ENCODE results near the gene NSMF. TPM values are rescaled to one million over a fixed set of nuclear protein-coding genes. Genes with fewer than 3 reads are reported as not detected.

NSMF gene
- total and polyA plus RNA-seq, 2 of the 8 experiments (the other 6 are each of a cell fraction or from before 2014, with no cell fraction given) = 56.7 to 65.1 TPM

DNA sequence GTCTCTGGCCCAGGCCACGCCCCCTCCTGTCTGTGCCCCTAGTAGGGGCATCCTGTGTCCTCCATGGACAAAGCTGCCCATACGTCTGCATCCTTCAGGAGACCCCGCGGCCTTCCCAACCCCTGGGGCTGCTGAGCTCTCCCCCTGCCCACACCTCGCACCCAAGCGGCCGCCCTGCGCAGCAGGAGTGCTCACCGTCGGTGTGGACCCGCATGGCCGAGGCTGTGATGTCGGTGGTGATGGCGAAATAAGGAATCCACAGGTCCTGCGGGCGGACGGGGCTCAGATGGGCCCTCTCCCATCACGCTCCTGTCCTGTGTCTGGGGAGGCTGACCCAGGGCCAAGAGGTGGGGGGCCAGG is 4.8 kb upstream of the NSMF start:
- H3K36me3 ChIP-seq (ENCODE audit: control insufficient read depth in 2 of 4, insufficient read depth in 4 of 4, low read length in 3 of 4) = no peaks in the 10 kb centered on the region
- ChIA-PET CTCF (ENCODE audit: partially characterized antibody) (no interaction called here), POLR2A (ENCODE audit: partially characterized antibody) (no interaction called here)
- H3K4me3 ChIP-seq (ENCODE audit: extremely low read depth in 1 of 4, insufficient read depth in 2 of 4, low read depth in 3 of 4, low read length in 4 of 4) = no peak overlapping the region
- no peak overlapping the region for H3K4me2 ChIP-seq (ENCODE audit: insufficient read depth in 1 of 2, low read depth in 2 of 2, low read length in 2 of 2)
- H3K56ac ChIP-seq (replicated peaks; ENCODE audit: insufficient read length, low read depth, low read length) = no peak overlapping the region
- FAIRE-seq (no peak), DNase-seq (ENCODE audit: low read depth in 1 of 2, low spot score in 2 of 2) (no peak)
- H2AFZ ChIP-seq (ENCODE audit: low read length) = no peak overlapping the region
- H2BK15ac ChIP-seq (ENCODE audit: low read length) = no peak overlapping the region
- WGBS, 2 experiments (ENCODE audit: extremely low coverage in 1 of 2, insufficient coverage in 1 of 2, insufficient read length in 1 of 2, insufficient replicate concordance in 2 of 2, low coverage in 1 of 2, low lambda C conversion rate in 2 of 2, missing lambda C conversion rate in 1 of 2) = 91% methylated on average over 11 of the region's 18 CpGs; no CpG with 5 or more reads in 1 of the 2 experiments
- H3K23me2 ChIP-seq (ENCODE audit: low read depth, low read length) = 0 out of 2 replicates have a peak, but pooled peaks cover 2% of the 10 kb centered on the region
- no peak overlapping the region for H3K14ac ChIP-seq (ENCODE audit: insufficient read length)
- H3K4ac ChIP-seq (replicated peaks; ENCODE audit: insufficient read length, low read depth, low read length) = no peak overlapping the region
- no peak overlapping the region for H3K9ac ChIP-seq (replicated peaks in 1 of 4; ENCODE audit: extremely low read depth in 1 of 4, low read depth in 3 of 4, low read length in 3 of 4)
- H3K27ac ChIP-seq (ENCODE audit: low read depth, low read length) = no peak overlapping the region
- H4K91ac ChIP-seq (replicated peaks; ENCODE audit: insufficient read length, low read length) = no peak overlapping the region
- H2BK12ac ChIP-seq (ENCODE audit: low read depth, low read length) = no peak overlapping the region
- H2AK5ac ChIP-seq (ENCODE audit: low read depth, low read length) = no peak overlapping the region
- H3K23ac ChIP-seq (ENCODE audit: insufficient read length) = no peak overlapping the region
- no peaks in the 10 kb centered on the region for H3K79me2 ChIP-seq (ENCODE audit: control insufficient read depth in 1 of 2, insufficient read depth in 2 of 2, low read length in 2 of 2)
- no peak overlapping the region for H2BK20ac ChIP-seq (ENCODE audit: low read length)
- no peak overlapping the region for H4K5ac ChIP-seq (ENCODE audit: insufficient read length, low read depth, low read length)
- peaks cover 0 to 2% of the 10 kb centered on the region in 2 experiments for H4K20me1 ChIP-seq (replicated peaks in 1 of 2; ENCODE audit: control insufficient read depth in 1 of 2, insufficient read depth in 2 of 2, low read length in 2 of 2)
- no peak overlapping the region for H4K8ac ChIP-seq (ENCODE audit: extremely low read depth, insufficient read depth, low read length)
- no peak overlapping the region for H3K18ac ChIP-seq (ENCODE audit: extremely low read depth, low read length)
- no peak overlapping the region for H2BK120ac ChIP-seq (replicated peaks; ENCODE audit: low read depth, low read length)
- H3K4me1 ChIP-seq (replicated peaks in 1 of 4; ENCODE audit: control insufficient read depth in 3 of 4, insufficient read depth in 4 of 4, low read length in 3 of 4) = peaks cover 0 to 9% (median 4%) of the 10 kb centered on the region in 4 experiments; a peak in 5 of 7 replicates
- no peaks in the 10 kb centered on the region; a peak in 1 of 4 replicates for H3K9me3 ChIP-seq (ENCODE audit: insufficient read depth in 2 of 2, low read depth in 1 of 2, low read length in 1 of 2)
- H3K79me1 ChIP-seq (ENCODE audit: low read depth, low read length) = no peaks in the 10 kb centered on the region
- H2BK5ac ChIP-seq (ENCODE audit: low read depth, low read length) = no peak overlapping the region
- H3K27me3 ChIP-seq (replicated peaks in 1 of 4; ENCODE audit: control insufficient read depth in 3 of 4, extremely low read depth in 1 of 4, insufficient read depth in 3 of 4, low read length in 3 of 4) = peaks cover 0 to 19% (median 13%) of the 10 kb centered on the region in 4 experiments; a peak in 5 of 7 replicates
- no peak for TF ChIP-seq SP2 (IDR thresholded peaks at IDR 0.05; ENCODE audit: low read length)
- no peak for TF ChIP-seq TEAD4 (IDR thresholded peaks at IDR 0.05; ENCODE audit: low read depth, low read length)
- no peak for TF ChIP-seq SIX5 (IDR thresholded peaks at IDR 0.05; ENCODE audit: low read depth, low read length)
- no peak for TF ChIP-seq KDM1A (IDR thresholded peaks at IDR 0.05; ENCODE audit: borderline replicate concordance, low read length)
- TF ChIP-seq POU5F1 (IDR thresholded peaks at IDR 0.05; ENCODE audit: low read depth, low read length) = no peak
- TF ChIP-seq, protein P1, sequence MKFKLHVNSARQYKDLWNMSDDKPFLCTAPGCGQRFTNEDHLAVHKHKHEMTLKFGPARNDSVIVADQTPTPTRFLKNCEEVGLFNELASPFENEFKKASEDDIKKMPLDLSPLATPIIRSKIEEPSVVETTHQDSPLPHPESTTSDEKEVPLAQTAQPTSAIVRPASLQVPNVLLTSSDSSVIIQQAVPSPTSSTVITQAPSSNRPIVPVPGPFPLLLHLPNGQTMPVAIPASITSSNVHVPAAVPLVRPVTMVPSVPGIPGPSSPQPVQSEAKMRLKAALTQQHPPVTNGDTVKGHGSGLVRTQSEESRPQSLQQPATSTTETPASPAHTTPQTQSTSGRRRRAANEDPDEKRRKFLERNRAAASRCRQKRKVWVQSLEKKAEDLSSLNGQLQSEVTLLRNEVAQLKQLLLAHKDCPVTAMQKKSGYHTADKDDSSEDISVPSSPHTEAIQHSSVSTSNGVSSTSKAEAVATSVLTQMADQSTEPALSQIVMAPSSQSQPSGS (IDR thresholded peaks at IDR 0.05; ENCODE audit: low read length) = no peak
- no peak for TF ChIP-seq EZH2 (IDR thresholded peaks at IDR 0.05; ENCODE audit: low read depth, low read length, severe bottlenecking)
- no peak for TF ChIP-seq RXRA (IDR thresholded peaks at IDR 0.05; ENCODE audit: insufficient read depth, low read depth, low read length)
- TF ChIP-seq GTF2F1 (IDR thresholded peaks at IDR 0.05; ENCODE audit: borderline replicate concordance, low read depth, low read length) = no peak
- TF ChIP-seq SIRT6 (IDR thresholded peaks at IDR 0.05; ENCODE audit: low read length) = no peak
- TF ChIP-seq POLR2AphosphoS5 (IDR thresholded peaks at IDR 0.05; ENCODE audit: low read depth, low read length) = no peak
- no peak for TF ChIP-seq NRF1 (IDR thresholded peaks at IDR 0.05; ENCODE audit: low read depth, low read length)
- no peak for TF ChIP-seq HDAC6 (IDR thresholded peaks at IDR 0.05; ENCODE audit: low read depth, low read length)
- TF ChIP-seq NANOG (IDR thresholded peaks at IDR 0.05; ENCODE audit: insufficient read depth, low read depth, low read length, poor library complexity, severe bottlenecking) = no peak

All from H1 (cell line).